K562 (cell line): ENCODE results near the gene TLE7. TPM values are rescaled to one million over a fixed set of nuclear protein-coding genes. Genes with fewer than 3 reads are reported as not detected.

Experiments
- ATAC-seq: fragments of 200-7000 bp; cut with Tn5 transposase; 3 replicates; pipeline ENCODE4 v1.9.1; 2020; ENCODE audit warnings: moderate library complexity
- BruUV-seq: library from RNA; stranded (reverse); fragments of 400-500 nt; replicated peaks from 2 replicates; lab custom pipeline; 2021; lab: Mats Ljungman, UMichigan
- CTCF ChIA-PET: fragments of 300-600 bp; formaldehyde crosslinking; extraction: SDS; loops from one replicate; lab custom pipeline; 2021; ENCODE audit warnings: low intra/inter-chr PET ratio; lab: Yijun Ruan, JAX
- POLR2A ChIA-PET: fragments of 300-600, 350-650 bp; sonication (Branson Sonifier 250); formaldehyde crosslinking; extraction: SDS; loops from one replicate; lab custom pipeline; 2021; ENCODE audit warnings: antibody characterized with exemption, inconsistent platforms; lab: Yijun Ruan, JAX
- DNase-seq, 4 experiments: peaks; one replicate each; pipeline versions ENCODE4 v3.0.0 to v3.0.0-alpha.2; 2011 to 2018; ENCODE audit warnings: low spot score in 3 of 4, mixed read lengths in 3 of 4; ENCODE audit errors: extremely low read depth in 1 of 4
- FAIRE-seq: peaks from 2 replicates; lab custom pipeline; 2011; peaks lifted over from hg19 to GRCh38; lab: Jason Lieb, UNC
- H2AFZ ChIP-seq: 2 replicates; pipeline ENCODE4 v1.6.0; 2011; ENCODE audit warnings: low read depth, low read length, control low read depth, inconsistent platforms
- H3K27ac ChIP-seq: fragments of 200-600 bp; 3 replicates; pipeline ENCODE4 v1.8.0; 2011; ENCODE audit warnings: low read depth, mild to moderate bottlenecking, control low read depth, inconsistent platforms, low read length, moderate library complexity, mixed read lengths; ENCODE audit errors: extremely low read depth
- H3K27me3 ChIP-seq, 2 experiments: fragments of 300-600 bp in 1 of 2; 2 replicates in 1 of 2; 3 replicates in 1 of 2; pipeline versions ENCODE4 v1.6.0 to v1.8.0; 2011; ENCODE audit warnings: inconsistent platforms in 2 of 2, low read length in 2 of 2, mild to moderate bottlenecking in 1 of 2, mixed read lengths in 1 of 2, moderate library complexity in 1 of 2; ENCODE audit not compliant: control insufficient read depth in 2 of 2, insufficient read depth in 2 of 2
- H3K36me3 ChIP-seq: fragments of 300-600 bp; 3 replicates; pipeline ENCODE4 v1.8.0; 2011; ENCODE audit warnings: mild to moderate bottlenecking, low read length, inconsistent platforms; ENCODE audit not compliant: control insufficient read depth, insufficient read depth
- H3K4me1 ChIP-seq, 2 experiments: fragments of 200-600 bp in 1 of 2; replicated peaks in 1 of 2; 2 replicates in 1 of 2; 3 replicates in 1 of 2; pipeline versions ENCODE4 v1.5.1 to v1.8.0; 2011; ENCODE audit warnings: inconsistent platforms in 2 of 2, low read length in 2 of 2, mild to moderate bottlenecking in 1 of 2, mixed read lengths in 1 of 2, moderate library complexity in 1 of 2; ENCODE audit not compliant: control insufficient read depth in 2 of 2, insufficient read depth in 2 of 2
- H3K4me2 ChIP-seq: 2 replicates; pipeline ENCODE4 v1.6.1; 2011; ENCODE audit warnings: low read length, control low read depth, inconsistent platforms, mixed read lengths; ENCODE audit not compliant: insufficient read depth
- H3K4me3 ChIP-seq: fragments of 200-600 bp; sonication (generic), shearing (Covaris generic); 2 replicates; pipeline ENCODE4 v1.5.1; 2016; ENCODE audit warnings: control low read depth, inconsistent platforms
- H3K79me2 ChIP-seq: fragments of 200-600 bp; 3 replicates; pipeline ENCODE4 v1.8.0; 2011; ENCODE audit warnings: low read length, inconsistent platforms; ENCODE audit not compliant: control insufficient read depth, insufficient read depth
- H3K9ac ChIP-seq, 2 experiments: 2 replicates each; pipeline versions ENCODE4 v1.6.0 to v1.6.1; 2011; ENCODE audit warnings: low read depth in 2 of 2, low read length in 2 of 2, control low read depth in 1 of 2, inconsistent platforms in 1 of 2, mild to moderate bottlenecking in 1 of 2, mixed read lengths in 1 of 2; ENCODE audit not compliant: insufficient read depth in 1 of 2
- H3K9me1 ChIP-seq: one replicate; pipeline ENCODE4 v1.6.0; 2011; ENCODE audit warnings: inconsistent platforms, mild to moderate bottlenecking, low read length, moderate library complexity; ENCODE audit not compliant: control insufficient read depth, insufficient read depth
- H3K9me3 ChIP-seq: replicated peaks from 2 replicates; pipeline ENCODE4 v1.5.1; 2011; ENCODE audit warnings: low read depth, low read length, inconsistent platforms; ENCODE audit not compliant: control insufficient read depth, insufficient read depth
- H4K20me1 ChIP-seq: replicated peaks from 2 replicates; pipeline ENCODE4 v1.6.1; 2011; ENCODE audit warnings: low read length, inconsistent platforms, mixed read lengths; ENCODE audit not compliant: control insufficient read depth, insufficient read depth
- HMGXB4 ChIP-seq: sonication (generic); formaldehyde crosslinking; IDR thresholded peaks from 2 replicates; pipeline ENCODE4 v1.8.1; 2023; ENCODE audit warnings: mild to moderate bottlenecking, missing genetic modification reagents
- ILK ChIP-seq: fragments of 450-650 bp; IDR thresholded peaks from 2 replicates; pipeline ENCODE4 v1.6.1; 2016; ENCODE audit warnings: missing genetic modification characterization, low read depth, mild to moderate bottlenecking, missing compliant biosample characterization, moderate library complexity, borderline replicate concordance
- MTF1 ChIP-seq: fragments of 250-450 bp; sonication (Bioruptor Pico); IDR thresholded peaks from 2 replicates; pipeline ENCODE4 v1.9.0; 2021; ENCODE audit warnings: moderate library complexity, mild to moderate bottlenecking, inconsistent platforms, borderline replicate concordance
- ZBTB33 ChIP-seq: sonication (generic); formaldehyde crosslinking; IDR thresholded peaks from 2 replicates; pipeline ENCODE4 v1.8.1; 2023; ENCODE audit warnings: mild to moderate bottlenecking, missing genetic modification reagents
- ZKSCAN3 ChIP-seq: fragments of 250-450 bp; sonication (Bioruptor Pico); IDR thresholded peaks from 2 replicates; pipeline ENCODE4 v1.4.0; 2020
- ZNF197 ChIP-seq: fragments of 200-800 bp; sonication (Bioruptor generic); IDR thresholded peaks from 2 replicates; pipeline ENCODE4 v1.6.1; 2016; ENCODE audit warnings: low read depth, missing genetic modification characterization, missing compliant biosample characterization
- WGBS: fragments of 100-300 bp; shearing (Covaris generic); methylation state at CpG from one replicate; pipeline ENCODE4 v1.1.6; 2016; ENCODE audit warnings: low coverage, mixed read lengths; ENCODE audit not compliant: insufficient coverage; ENCODE audit errors: missing lambda C conversion rate; 5-methylcytosine and 5-hydroxymethylcytosine counted together
- in situ Hi-C: fragments of 300-500 bp; cut with MboI; formaldehyde crosslinking; loops from 4 replicates; pipeline ENCODE4 v1.15.0; 2018; ENCODE audit warnings: inconsistent platforms, mixed read lengths
- intact Hi-C: fragments of 100-400 bp; cut with micrococcal nuclease; formaldehyde crosslinking; loops from 2 replicates; pipeline ENCODE4 v1.14.2; 2022
- polyA plus RNA-seq, 8 experiments: library from polyadenylated mRNA; depleted of rRNA in 4 of 8; stranded (reverse) in 5 of 8; unstranded in 3 of 8; fragments of >200 nt; fragmentation: Nextera tagmentation in 2 of 8; fragmentation: Illumina TruSeq in 1 of 8; extraction: Ambion mirVana in 2 of 8; extraction: Trizol in 1 of 8; gene quantifications; 2 replicates each; pipeline versions ENCODE4 v1.2.1 to v1.2.3, GENCODE V29; 2011 to 2014; ENCODE audit warnings: inconsistent platforms in 1 of 8, missing spikeins in 1 of 8
- total RNA-seq, 7 experiments: library from RNA; depleted of rRNA in 6 of 7; stranded (reverse); fragments of >200 nt in 6 of 7; fragmentation: Illumina TruSeq in 2 of 7; extraction: Trizol in 2 of 7; gene quantifications; 2 replicates each; pipeline versions ENCODE4 v1.2.1 to v1.2.3, GENCODE V29; 2011 to 2021; ENCODE audit warnings: low replicate concordance in 1 of 7
- TF ChIP-seq, protein P1 (sequence below): fragments of 450-650 bp; conservative IDR thresholded peaks from 2 replicates; pipeline ENCODE4 v1.6.1; 2016; ENCODE audit warnings: missing genetic modification characterization, low read depth, mild to moderate bottlenecking, missing compliant biosample characterization, moderate library complexity

TLE7 gene
- total and polyA plus RNA-seq, 9 of the 15 experiments (the other 6 are each of a cell fraction or from before 2014, with no cell fraction given), result not detected

DNA sequence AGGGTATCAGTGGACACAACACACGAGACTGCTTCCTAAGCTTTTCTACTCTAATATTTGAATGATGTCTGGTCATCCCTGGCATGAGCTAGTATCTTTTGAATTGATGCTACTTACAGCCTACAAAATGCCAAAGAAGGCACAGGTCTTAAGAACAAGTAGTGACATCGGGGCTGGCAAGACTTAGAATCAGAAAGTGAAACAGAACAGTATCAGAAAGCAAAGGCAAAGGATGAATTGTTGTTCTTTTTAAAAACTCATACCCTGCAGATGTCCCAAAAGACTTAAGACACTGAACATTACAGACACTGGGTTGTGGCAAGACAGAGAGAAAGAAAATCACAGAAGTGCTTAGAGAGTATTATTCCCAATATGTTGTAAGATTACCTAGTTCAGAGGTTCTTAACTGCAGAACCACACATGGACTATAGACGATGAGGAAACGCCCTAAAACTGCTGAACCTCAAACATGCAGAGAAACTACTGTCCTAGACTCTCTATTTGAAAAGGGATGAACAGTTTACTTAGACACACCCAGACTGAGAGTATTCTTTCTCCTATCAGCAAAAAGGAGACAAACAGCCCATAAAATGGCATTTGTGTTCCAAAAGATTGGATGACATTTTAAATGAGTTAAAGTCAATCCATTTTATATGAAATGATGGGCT lies 34.7 kb upstream of the TLE7 start:
- Histone ChIP-seq H3K4me2 (no peak overlapping the region), H3K4me1 (no peaks in the 10 kb centered on the region; a peak in 2 of 5 replicates), H3K9me3 (no peaks in the 10 kb centered on the region), H3K9me1 (no peaks in the 10 kb centered on the region), H3K79me2 (no peaks in the 10 kb centered on the region), H4K20me1 (no peaks in the 10 kb centered on the region), H3K9ac (no peak overlapping the region), H3K27ac (no peak overlapping the region), H2AFZ (no peak overlapping the region), H3K4me3 (no peak overlapping the region), H3K36me3 (no peaks in the 10 kb centered on the region), H3K27me3 (no peaks in the 10 kb centered on the region)
- WGBS, result 18% methylated on average over 4 of the region's 4 CpGs
- no peak for DNase-seq
- intact Hi-C loops (no loop called here), in situ Hi-C loops (no loop called here)
- no peak for ATAC-seq
- TF ChIP-seq MTF1 (CRISPR knock-in tag), result no peak
- no peak for TF ChIP-seq ZKSCAN3 (CRISPR knock-in tag)
- no peak for TF ChIP-seq HMGXB4
- no peak for TF ChIP-seq ZBTB33 (CRISPR knock-in tag)
- TF ChIP-seq, protein P1, sequence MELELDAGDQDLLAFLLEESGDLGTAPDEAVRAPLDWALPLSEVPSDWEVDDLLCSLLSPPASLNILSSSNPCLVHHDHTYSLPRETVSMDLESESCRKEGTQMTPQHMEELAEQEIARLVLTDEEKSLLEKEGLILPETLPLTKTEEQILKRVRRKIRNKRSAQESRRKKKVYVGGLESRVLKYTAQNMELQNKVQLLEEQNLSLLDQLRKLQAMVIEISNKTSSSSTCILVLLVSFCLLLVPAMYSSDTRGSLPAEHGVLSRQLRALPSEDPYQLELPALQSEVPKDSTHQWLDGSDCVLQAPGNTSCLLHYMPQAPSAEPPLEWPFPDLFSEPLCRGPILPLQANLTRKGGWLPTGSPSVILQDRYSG, result no peak
- TF ChIP-seq ZNF197, result no peak
- TF ChIP-seq ILK (tag), result no peak
- CTCF ChIA-PET, result no interaction called here
- no TSS peak for BruUV-seq
- FAIRE-seq, result no peak
- POLR2A ChIA-PET, result no interaction called here
